Stimulated activated CD8-positive, alpha-beta memory T cell treated with anti-CD3 and anti-CD28 coated beads, Interleukin-12 subunit alpha, Interleukin-12 subunit beta, amount 100 ng/mL, for 1 hour (primary cell): ENCODE results near the gene OIP5.
A peak's percentile ranks its signal among the peaks of the same experiment; 100 is the strongest.
"Not testable (repeated sequence)": the region's sequence is repeated elsewhere in the genome, so short reads cannot be mapped to it uniquely, and the experiment has no call there.

Experiments used
- DNase-seq: peaks from one replicate; pipeline ENCODE4 v3.0.0-alpha.2; 2020; ENCODE audit warnings: low read depth

The OIP5 gene

DNA sequence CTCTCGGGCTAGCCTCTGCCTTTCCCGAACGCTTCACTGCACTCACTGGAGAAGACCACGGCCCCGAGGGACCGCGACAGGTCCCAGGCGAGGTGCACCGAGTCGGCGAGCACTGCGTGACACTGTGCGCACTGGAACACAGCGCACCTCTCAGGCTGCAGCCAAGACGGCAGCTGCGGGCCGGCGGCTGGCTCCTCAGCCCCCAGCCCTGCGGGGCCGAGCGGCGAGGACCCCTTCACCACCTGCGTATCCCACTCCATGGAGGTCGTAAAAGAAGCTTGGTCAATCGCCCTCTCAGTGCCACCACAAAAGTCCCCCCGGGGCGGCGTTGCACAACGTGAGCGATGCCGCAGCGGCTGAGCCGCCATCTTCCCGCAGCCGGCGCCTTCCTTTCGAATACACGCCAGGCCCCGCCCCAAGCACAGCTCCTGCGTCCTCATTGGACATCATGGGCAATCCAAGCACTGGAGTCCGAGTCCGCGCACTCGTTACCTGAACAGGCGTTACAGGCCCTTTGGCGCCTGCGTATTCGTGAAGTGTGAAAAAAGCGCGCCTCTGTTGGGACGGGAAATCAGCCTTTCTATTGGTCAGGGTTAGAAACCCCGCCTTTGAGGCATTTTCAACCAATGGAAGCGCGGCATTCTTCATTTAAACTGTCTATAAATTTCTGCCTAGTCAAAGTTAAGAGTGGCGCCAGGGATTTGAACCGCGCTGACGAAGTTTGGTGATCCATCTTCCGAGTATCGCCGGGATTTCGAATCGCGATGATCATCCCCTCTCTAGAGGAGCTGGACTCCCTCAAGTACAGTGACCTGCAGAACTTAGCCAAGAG, at the start of gene OIP5, which contains the start of gene NUSAP1:
Gene OIP5, minus strand, starts transcription at position 398 of the 832 bp plus-strand sequence. Its CDS starts 30 bp downstream, at position 368.
Gene NUSAP1, plus strand, starts transcription at position 688 of the 832 bp plus-strand sequence. Its CDS starts 77 bp downstream, at position 765.
- peak; percentile 96 for DNase-seq

DNA sequence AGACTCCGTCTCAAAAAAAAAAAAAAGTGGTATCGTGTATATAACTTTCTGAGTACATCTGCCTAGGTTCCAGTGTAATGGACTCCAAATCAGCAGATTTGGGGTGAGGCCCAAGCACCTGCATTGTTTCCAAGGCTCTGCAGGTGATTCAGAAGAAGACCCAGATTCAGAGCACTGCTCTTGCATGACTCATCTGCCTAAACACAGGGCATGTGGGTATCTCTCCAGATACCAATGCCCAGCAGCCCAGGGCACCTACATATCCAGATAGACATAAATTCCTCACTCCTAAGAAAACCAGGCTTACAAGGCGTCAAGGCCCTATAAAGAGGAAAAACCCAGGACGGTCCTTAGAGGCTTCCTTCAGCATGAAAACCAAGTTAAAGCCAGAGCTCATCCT, 45.6 kb upstream of the OIP5 start:
- DNase-seq = no peak

- DNase-seq = no peak
These were observed 35.0 kb upstream of the OIP5 start for GRCh38 chr15:41367418-41367817.

- DNase-seq = no peak
These were observed 22.0 kb upstream of the OIP5 start for GRCh38 chr15:41354371-41354770.

GRCh38 chr15:41350057-41350717, 17.8 kb upstream of the OIP5 start:
- no peak for DNase-seq

DNA sequence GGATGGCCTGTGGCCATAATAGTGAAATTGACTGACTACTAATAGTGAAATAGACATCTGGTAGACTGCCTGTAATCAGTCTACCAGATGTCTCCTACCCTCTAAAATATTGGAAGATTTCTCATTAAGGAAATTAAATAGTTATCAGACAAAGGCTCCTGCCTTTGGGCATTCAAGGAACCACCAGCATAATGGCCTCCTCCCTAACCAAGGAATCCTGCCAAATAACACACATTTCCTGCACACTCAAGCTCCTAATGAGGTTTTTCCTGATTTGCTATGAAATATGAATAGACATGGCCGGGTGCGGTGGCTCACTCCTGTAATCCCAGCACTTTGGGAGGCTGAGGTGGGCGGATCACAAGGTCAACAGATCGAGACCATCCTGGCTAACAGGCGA, 14.8 kb upstream of the OIP5 start:
- DNase-seq = no peak

GRCh38 chr15:41341519-41341918, 9.1 kb upstream of the OIP5 start:
- DNase-seq = no peak

- DNase-seq = no peak
These were observed 7.9 kb upstream of the OIP5 start for GRCh38 chr15:41340189-41340695.

- no peak for DNase-seq
These were observed 5.5 kb upstream of the OIP5 start for GRCh38 chr15:41337631-41338522.

DNA sequence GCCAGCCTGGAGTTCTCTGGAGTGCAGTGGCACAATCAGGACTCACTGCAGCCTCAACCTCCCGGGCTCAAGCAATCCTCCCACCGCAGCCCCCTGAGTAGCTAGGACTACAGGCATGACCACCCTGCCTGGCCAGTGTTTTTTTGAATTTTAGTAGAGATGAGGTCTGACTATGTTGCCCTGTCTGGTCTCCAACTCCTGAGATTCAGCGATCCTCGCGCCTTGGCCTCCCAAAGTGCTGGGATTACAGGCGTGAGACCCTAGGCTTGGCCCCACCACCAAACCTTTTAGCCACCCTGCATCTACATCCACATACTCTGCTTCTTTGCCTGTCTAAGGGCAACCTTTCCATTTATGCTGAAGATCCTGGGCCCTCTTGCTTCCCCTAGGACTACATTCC, 4.7 kb upstream of the OIP5 start:
- DNase-seq = no peak

GRCh38 chr15:41336549-41336948, 4.2 kb upstream of the OIP5 start:
- DNase-seq = no peak

DNA sequence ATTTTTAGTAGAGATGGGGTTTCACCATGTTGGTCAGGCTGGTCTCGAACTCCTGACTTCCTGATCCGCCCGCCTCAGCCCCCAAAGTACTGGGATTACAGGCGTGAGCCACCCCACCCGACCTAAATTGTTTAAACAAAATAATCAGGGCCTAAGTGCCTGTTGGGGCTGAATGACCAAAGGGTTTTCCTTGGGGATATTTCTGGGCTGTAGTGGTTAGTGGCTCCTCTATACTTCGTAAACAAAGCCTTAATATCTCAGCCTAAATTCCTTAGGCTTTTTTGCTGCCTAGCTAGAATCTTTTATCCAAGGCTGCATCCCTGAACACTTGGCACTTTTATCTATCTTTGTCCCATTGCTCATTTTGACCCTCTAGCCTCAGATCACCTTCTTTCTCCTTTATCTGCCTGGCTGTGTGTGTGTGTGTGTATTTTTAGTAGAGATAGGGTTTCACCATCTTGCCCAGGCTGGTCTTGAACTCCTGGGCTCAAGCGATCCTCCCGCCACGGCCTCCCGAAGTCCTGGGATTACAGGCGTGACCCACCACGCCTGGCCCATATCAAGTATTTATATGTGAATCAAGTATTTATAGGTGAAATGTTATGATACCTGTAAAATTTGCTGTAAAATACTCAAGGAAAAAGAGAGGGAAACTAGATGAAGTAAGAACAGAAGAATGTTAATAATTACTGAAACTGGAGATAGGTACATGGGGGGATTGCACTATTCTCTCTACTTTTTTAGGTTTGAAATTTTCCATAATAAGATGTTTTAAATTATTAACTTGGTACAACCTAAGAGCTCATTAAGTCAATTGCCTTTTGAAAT, 2.1 kb upstream of the OIP5 start:
- no peak for DNase-seq

DNA sequence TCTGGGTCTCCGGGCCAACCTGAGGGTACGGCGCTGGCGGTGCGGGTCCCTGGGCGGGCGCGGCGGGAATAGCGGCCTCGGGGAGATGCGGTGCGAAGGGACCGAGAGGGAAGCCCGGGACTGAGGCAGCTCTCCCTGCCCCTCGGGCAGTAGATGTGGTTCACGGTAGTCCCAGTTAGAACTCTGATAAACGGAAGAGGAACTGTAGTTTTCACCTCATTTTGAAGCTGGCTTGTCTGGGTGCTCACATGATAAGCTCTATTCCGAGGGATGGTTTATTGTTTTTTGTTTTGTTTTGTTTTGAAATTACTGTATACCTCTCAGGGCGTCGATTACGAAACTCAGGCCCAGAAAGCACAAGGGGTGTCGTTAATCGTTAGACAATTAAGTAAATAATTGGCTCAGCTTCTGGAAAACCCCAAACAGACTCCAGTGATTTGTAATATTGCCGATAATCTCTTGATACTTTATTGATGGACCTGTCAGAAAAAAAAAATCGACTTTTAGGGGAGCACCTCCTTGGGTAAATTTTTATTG, 703 bp upstream of the OIP5 start:
- no peak for DNase-seq

DNA sequence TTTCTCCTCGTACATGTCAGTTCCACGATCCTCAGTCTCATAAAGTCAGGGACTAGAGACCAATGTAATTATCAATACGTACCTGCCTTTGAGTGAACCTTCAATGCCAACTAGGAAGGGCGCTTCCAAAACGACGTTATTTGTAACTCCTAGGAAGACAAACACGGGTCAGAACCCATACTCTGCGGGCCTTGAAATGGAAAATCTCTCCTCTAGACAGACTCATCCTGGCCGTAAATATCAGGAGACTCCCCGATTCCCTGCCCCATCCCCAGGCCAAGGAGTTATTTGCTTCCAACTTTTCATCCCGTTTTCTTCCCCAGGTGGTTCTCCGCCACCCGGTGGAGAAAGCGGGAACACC, 578 bp downstream of the OIP5 start:
- DNase-seq = no peak

- DNase-seq = no peak
These were observed 1.1 kb downstream of the OIP5 start for GRCh38 chr15:41331281-41331680.

- no peak for DNase-seq
These were observed 8.8 kb downstream of the OIP5 start for GRCh38 chr15:41323611-41324010.

DNA sequence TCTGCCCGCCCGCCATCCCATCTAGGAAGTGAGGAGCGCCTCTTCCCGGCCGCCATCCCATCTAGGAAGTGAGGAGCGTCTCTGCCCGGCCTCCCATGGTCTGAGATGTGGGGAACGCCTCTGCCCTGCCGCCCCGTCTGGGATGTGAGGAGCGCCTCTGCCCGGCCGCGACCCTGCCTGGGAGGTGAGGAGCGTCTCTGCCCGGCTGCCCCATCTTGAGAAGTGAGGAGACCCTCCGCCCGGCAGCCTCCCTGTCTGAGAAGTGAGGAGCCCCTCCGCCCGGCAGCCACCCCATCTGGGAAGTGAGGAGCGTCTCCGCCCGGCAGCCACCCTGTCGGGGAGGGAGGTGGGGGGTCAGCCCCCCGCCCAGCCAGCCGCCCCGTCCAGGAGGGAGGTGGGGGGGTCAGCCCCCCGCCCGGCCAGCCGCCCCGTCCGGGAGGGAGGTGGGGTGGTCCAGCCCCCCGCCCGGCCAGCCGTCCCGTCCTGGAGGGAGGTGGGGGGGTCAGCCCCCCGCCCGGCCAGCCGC, 11.5 kb downstream of the OIP5 start:
- not testable (repeated sequence) for DNase-seq

DNA sequence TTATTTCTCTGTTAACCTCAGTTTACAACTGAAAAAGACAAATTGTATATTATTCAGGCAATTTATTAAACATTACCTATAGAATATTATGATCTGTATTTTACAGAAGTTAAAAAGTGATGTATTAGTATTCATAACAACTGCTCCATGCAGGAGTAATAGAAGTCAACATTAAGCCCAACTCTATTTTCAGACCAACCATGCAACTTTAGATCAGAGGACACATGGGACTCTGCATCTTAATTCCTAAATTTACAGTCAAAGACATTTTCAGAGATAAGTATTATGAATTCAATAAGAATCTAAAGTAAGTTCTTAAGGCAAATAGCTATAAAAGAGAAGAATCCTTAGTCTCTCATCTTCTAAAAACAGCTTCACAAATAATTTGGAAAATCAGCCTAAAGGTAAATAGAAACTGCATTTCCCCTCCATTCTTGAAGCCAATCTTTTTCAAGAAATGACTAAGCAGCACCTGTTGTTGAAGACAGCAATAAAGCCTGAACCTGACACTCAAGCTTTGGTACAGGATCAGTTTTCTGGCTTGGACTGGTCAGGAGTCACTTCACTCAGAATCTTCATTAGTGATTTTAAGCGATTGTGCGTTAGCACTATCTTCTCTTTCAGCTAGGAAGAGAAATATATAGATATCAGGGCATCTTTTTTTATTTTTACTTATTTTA, 23.0 kb downstream of the OIP5 start:
- no peak for DNase-seq

GRCh38 chr15:41307679-41308078, 24.7 kb downstream of the OIP5 start:
- no peak for DNase-seq

- DNase-seq = no peak
These were observed 28.1 kb downstream of the OIP5 start for GRCh38 chr15:41304149-41304770.
